Mammary epithelial cell (primary cell): ENCODE measurements around the gene CORO2B.

Source experiments
- EZH2 ChIP-seq: IDR thresholded peaks from 2 replicates; pipeline ENCODE4 v1.6.1; 2012; ENCODE audit warnings: low read length, inconsistent platforms, borderline replicate concordance
- TF ChIP-seq, protein P1 (sequence below), 2 donors: IDR thresholded peaks in 1 of 2; conservative IDR thresholded peaks in 1 of 2; 2 replicates each; pipeline ENCODE4 v1.5.1; 2011 to 2012; ENCODE audit warnings: inconsistent platforms in 2 of 2, low read length in 2 of 2, mild to moderate bottlenecking in 2 of 2, control low read depth in 1 of 2, low read depth in 1 of 2; ENCODE audit not compliant: insufficient read depth in 1 of 2; ENCODE audit errors: extremely low read depth in 1 of 2

DNA sequence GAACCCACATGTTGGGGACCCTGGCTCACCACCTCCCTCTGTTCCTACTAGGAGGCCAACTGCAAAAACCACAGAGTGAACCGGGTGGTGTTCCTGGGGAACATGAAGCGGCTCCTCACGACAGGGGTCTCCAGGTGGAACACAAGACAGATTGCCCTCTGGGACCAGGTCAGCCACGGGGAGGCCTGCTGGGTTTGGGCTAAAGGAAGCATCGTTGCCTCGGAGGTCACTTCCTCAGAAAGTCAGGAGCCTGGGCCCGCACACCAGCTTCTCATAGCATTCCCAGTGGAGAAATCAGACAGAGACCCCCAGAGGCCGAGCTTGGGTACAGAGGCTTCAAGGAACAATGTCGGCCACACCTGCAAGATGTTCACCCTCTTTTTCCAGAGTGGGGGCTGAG, 135.1 kb downstream of the CORO2B start:
- TF ChIP-seq EZH2 = no peak
- TF ChIP-seq, protein P1, sequence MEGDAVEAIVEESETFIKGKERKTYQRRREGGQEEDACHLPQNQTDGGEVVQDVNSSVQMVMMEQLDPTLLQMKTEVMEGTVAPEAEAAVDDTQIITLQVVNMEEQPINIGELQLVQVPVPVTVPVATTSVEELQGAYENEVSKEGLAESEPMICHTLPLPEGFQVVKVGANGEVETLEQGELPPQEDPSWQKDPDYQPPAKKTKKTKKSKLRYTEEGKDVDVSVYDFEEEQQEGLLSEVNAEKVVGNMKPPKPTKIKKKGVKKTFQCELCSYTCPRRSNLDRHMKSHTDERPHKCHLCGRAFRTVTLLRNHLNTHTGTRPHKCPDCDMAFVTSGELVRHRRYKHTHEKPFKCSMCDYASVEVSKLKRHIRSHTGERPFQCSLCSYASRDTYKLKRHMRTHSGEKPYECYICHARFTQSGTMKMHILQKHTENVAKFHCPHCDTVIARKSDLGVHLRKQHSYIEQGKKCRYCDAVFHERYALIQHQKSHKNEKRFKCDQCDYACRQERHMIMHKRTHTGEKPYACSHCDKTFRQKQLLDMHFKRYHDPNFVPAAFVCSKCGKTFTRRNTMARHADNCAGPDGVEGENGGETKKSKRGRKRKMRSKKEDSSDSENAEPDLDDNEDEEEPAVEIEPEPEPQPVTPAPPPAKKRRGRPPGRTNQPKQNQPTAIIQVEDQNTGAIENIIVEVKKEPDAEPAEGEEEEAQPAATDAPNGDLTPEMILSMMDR (conservative IDR thresholded peaks at IDR 0.05 in 1 of 2, IDR thresholded peaks at IDR 0.05 in 1 of 2; ENCODE audit: extremely low read depth in 1 of 2, insufficient read depth in 1 of 2, low read depth in 1 of 2, low read length in 2 of 2) = no peak
